Gastroesophageal sphincter (tissue), 4 donors: ENCODE measurements around the gene RFX2. TPM values are rescaled to one million over a fixed set of nuclear protein-coding genes. Genes with fewer than 3 reads are reported as not detected.
"Not testable (repeated sequence)": the region's sequence is repeated elsewhere in the genome, so short reads cannot be mapped to it uniquely, and the experiment has no call there.

ENCODE experiments used
- ATAC-seq: fragments of 150-250 bp; one replicate; pipeline ENCODE4 v1.9.1; 2016; ENCODE audit warnings: mild to moderate bottlenecking, moderate library complexity
- H3K27ac ChIP-seq, 4 donors: fragments of 200-600 bp; sonication (generic) in 3 of 4; 1 replicate in 3 of 4; 2 replicates in 1 of 4; pipeline ENCODE4 v1.5.1; 2016 to 2019
- H3K27me3 ChIP-seq: fragments of 200-600 bp; sonication (generic); one replicate; pipeline ENCODE4 v1.5.1; 2019
- H3K36me3 ChIP-seq, 2 donors: fragments of 200-600 bp; sonication (generic); one replicate each; pipeline ENCODE4 v1.5.1; 2019; ENCODE audit warnings: control low read depth in 1 of 2
- H3K4me1 ChIP-seq, 3 donors: fragments of 200-600 bp; sonication (generic); 1 replicate in 2 of 3; 2 replicates in 1 of 3; pipeline ENCODE4 v1.5.1; 2016 to 2019; ENCODE audit warnings: control low read depth in 2 of 3
- H3K4me3 ChIP-seq, 2 donors: fragments of 200-600 bp; sonication (generic); one replicate each; pipeline ENCODE4 v1.5.1; 2019; ENCODE audit warnings: mild to moderate bottlenecking in 1 of 2, moderate library complexity in 1 of 2
- H3K9me3 ChIP-seq, 3 donors: fragments of 200-600 bp; sonication (generic); one replicate each; pipeline ENCODE4 v1.5.1; 2017 to 2019; ENCODE audit warnings: control low read depth in 2 of 3
- EP300 ChIP-seq: sonication (generic); formaldehyde crosslinking; IDR thresholded peaks from one replicate; pipeline ENCODE4 v1.6.1; 2017; ENCODE audit warnings: antibody characterized with exemption, mild to moderate bottlenecking
- POLR2A ChIP-seq, 2 donors: fragments of 450-650 bp; IDR thresholded peaks; one replicate each; pipeline ENCODE4 v1.6.1; 2017; ENCODE audit warnings: antibody characterized with exemption in 2 of 2, mild to moderate bottlenecking in 2 of 2, moderate library complexity in 1 of 2
- POLR2AphosphoS5 ChIP-seq: sonication (generic); formaldehyde crosslinking; IDR thresholded peaks from one replicate; pipeline ENCODE4 v1.6.1; 2017; ENCODE audit warnings: antibody characterized with exemption
- WGBS, 2 donors: methylation state at CpG; one replicate each; pipeline ENCODE4 v1.1.5; 2018; ENCODE audit warnings: low coverage in 1 of 2; 5-methylcytosine and 5-hydroxymethylcytosine counted together
- total RNA-seq, 4 donors: library from RNA; depleted of rRNA; stranded (reverse); fragments of >200 nt; gene quantifications; one replicate each; pipeline ENCODE4 v1.1.0, GENCODE V29; 2016
- TF ChIP-seq, protein P1 (sequence below), 4 experiments: fragments of 200-600 bp in 2 of 4; fragments of 450-650 bp in 2 of 4; sonication (generic) in 1 of 4; IDR thresholded peaks; one replicate each; pipeline ENCODE4 v1.5.1; 2017 to 2019; ENCODE audit warnings: antibody characterized with exemption in 4 of 4, mild to moderate bottlenecking in 2 of 4, moderate library complexity in 2 of 4

Gene RFX2
- total RNA-seq, 4 donors from 2014 or later: 18.7 to 49.1 (median 37.6) TPM

DNA sequence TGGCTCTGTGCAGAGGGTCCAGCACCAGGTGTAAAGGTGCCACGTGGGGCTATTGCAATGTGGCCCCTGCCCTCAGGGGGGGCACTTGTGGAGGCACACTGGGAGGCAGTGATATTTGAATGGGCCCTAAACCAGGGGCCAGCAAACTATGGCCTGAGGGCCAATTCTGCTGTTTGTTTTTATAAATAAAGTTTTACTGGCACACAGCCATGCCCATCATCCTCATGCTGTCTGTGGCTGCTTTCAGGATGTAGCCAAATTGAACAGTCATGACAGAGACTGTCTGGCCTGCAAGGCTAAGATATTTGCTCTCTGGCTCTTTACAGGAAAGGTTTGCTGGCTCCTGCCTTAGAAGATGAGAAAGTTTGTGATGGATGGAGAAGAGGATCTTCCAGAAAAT, 98.5 kb downstream of the RFX2 start:
- no peaks in the 10 kb centered on the region for H3K9me3 ChIP-seq
- H3K36me3 ChIP-seq: peaks cover 0 to 92% of the 10 kb centered on the region in 2 donors
- H3K27ac ChIP-seq: no peak overlapping the region
- ATAC-seq: no peak
- no peaks in the 10 kb centered on the region for H3K4me1 ChIP-seq
- H3K4me3 ChIP-seq: no peak overlapping the region
- 0% methylated on average over 1 of the region's 1 CpG; no CpG with 5 or more reads in 1 of the 2 donors for WGBS, 2 donors
- TF ChIP-seq EP300 (no peak), POLR2A (IDR thresholded peaks at IDR 0.05) (no peak), POLR2AphosphoS5 (no peak)
- TF ChIP-seq, protein P1, sequence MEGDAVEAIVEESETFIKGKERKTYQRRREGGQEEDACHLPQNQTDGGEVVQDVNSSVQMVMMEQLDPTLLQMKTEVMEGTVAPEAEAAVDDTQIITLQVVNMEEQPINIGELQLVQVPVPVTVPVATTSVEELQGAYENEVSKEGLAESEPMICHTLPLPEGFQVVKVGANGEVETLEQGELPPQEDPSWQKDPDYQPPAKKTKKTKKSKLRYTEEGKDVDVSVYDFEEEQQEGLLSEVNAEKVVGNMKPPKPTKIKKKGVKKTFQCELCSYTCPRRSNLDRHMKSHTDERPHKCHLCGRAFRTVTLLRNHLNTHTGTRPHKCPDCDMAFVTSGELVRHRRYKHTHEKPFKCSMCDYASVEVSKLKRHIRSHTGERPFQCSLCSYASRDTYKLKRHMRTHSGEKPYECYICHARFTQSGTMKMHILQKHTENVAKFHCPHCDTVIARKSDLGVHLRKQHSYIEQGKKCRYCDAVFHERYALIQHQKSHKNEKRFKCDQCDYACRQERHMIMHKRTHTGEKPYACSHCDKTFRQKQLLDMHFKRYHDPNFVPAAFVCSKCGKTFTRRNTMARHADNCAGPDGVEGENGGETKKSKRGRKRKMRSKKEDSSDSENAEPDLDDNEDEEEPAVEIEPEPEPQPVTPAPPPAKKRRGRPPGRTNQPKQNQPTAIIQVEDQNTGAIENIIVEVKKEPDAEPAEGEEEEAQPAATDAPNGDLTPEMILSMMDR (IDR thresholded peaks at IDR 0.05): no peak
- no peaks in the 10 kb centered on the region for H3K27me3 ChIP-seq

DNA sequence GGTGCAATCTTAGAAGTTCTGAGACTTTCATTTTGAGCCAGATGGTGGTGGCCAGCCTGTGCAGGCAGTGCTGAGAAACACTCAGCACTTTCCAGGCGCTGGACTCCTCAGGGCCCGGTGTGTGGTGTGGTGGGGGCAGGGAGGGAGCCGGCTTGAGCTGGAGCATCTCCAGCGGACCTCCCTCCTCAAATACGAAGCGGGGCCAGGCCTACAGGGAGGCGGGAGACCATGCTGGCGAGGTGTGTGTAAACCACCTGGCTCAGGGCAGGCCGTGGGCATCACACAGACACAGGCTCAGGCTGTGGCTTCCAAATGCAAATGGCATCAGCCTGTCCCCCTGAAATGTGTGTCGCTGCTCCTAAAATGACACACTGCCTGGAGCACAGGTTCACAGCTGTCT, 99.1 kb downstream of the RFX2 start:
- WGBS, 2 donors: 60% methylated on average over 1 of the region's 10 CpGs; no CpG with 5 or more reads in 1 of the 2 donors
- Histone ChIP-seq H3K4me1 (no peaks in the 10 kb centered on the region), H3K4me3 (no peak overlapping the region), H3K36me3 (peaks cover 0 to 97% of the 10 kb centered on the region in 2 donors), H3K27me3 (no peaks in the 10 kb centered on the region), H3K27ac (no peak overlapping the region), H3K9me3 (no peaks in the 10 kb centered on the region)
- TF ChIP-seq, protein P1 (IDR thresholded peaks at IDR 0.05): no peak
- TF ChIP-seq POLR2AphosphoS5 (no peak), EP300 (no peak), POLR2A (IDR thresholded peaks at IDR 0.05) (no peak)
- no peak for ATAC-seq

DNA sequence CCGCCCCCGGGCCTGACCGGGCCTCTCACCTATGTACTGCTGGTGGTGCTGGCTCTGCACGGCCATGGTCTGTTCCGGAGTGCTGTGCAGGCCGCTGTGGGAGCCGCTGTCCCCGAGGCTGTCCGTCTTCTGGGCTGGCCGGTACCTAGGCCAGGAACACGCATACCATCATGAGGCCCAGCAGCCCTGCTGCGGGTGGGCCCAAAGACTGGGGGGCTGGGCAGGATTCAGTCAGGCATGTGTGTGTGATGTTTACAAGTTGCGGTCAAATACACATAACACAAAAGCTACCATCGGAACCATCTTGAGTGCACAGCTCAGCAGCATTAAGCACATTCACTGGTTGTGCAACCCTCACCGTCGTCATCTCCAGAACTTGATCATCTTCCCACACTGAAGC, 100.2 kb downstream of the RFX2 start:
- Histone ChIP-seq H3K36me3 (peaks cover 0 to 97% of the 10 kb centered on the region in 2 donors), H3K9me3 (no peaks in the 10 kb centered on the region), H3K27ac (no peak overlapping the region), H3K27me3 (no peaks in the 10 kb centered on the region), H3K4me1 (no peaks in the 10 kb centered on the region), H3K4me3 (no peak overlapping the region)
- no peak for TF ChIP-seq EP300
- TF ChIP-seq POLR2A (IDR thresholded peaks at IDR 0.05): no peak
- TF ChIP-seq, protein P1 (IDR thresholded peaks at IDR 0.05): no peak
- no peak for TF ChIP-seq POLR2AphosphoS5
- no peak for ATAC-seq
- no CpG with 5 or more reads among the region's 16 CpGs for WGBS, 2 donors

DNA sequence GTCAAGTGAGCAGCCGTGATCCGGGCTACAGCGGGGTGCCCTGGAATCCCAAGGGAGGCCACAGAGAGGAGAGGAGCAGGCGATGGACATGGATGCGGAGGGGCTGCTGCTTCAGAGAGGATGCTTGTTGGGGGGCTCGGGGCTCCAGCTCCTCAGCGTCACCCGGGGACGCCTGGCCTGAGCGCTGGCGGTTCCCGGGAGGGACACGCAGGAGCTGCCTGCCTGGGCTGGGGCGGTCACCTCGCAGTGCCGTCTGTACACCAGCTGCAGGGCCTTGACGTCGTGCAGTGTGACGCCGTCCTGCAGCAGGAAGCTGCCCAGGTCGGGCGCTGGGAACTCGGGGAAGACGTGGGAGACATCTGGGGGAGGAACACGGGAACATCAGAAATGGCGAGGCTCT, 102.4 kb downstream of the RFX2 start:
- H3K27me3 ChIP-seq: no peaks in the 10 kb centered on the region
- H3K4me1 ChIP-seq: no peaks in the 10 kb centered on the region
- H3K27ac ChIP-seq: no peak overlapping the region
- peaks cover 0 to 97% of the 10 kb centered on the region in 2 donors for H3K36me3 ChIP-seq
- H3K4me3 ChIP-seq: no peak overlapping the region
- H3K9me3 ChIP-seq: no peaks in the 10 kb centered on the region
- ATAC-seq: no peak
- TF ChIP-seq, protein P1 (IDR thresholded peaks at IDR 0.05): no peak
- no peak for TF ChIP-seq POLR2AphosphoS5
- no peak for TF ChIP-seq POLR2A (IDR thresholded peaks at IDR 0.05)
- no peak for TF ChIP-seq EP300
- WGBS, 2 donors: 75 to 100% methylated on average over 3 to 4 of the region's 26 CpGs

DNA sequence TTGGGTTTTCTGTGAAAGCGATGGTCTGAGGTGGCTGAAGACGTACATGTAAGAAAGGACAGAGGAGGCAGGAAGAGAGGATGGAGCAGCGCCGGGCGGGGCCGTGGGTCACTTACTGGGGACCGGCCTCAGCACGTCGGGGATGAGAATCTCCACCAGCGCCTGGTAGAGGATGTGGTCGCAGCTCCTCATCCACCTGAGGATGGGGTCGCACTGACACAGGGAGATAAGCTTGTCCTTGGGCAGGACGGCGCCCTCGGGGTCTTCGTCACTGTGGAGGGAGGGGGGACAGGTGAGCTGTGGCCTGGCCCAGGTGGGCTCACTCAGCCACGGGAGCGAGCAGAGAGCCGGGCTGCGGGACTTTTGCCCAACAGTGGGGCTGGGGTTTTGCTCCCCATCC, 103.4 kb downstream of the RFX2 start:
- ATAC-seq: no peak
- Histone ChIP-seq H3K27ac (no peak overlapping the region), H3K4me3 (no peak overlapping the region), H3K27me3 (no peaks in the 10 kb centered on the region), H3K4me1 (no peaks in the 10 kb centered on the region), H3K9me3 (no peaks in the 10 kb centered on the region), H3K36me3 (peaks cover 0 to 97% of the 10 kb centered on the region in 2 donors)
- WGBS, 2 donors: 93% methylated on average over 8 of the region's 20 CpGs; no CpG with 5 or more reads in 1 of the 2 donors
- TF ChIP-seq POLR2AphosphoS5 (no peak), POLR2A (IDR thresholded peaks at IDR 0.05) (no peak), EP300 (no peak)
- TF ChIP-seq, protein P1 (IDR thresholded peaks at IDR 0.05): no peak

DNA sequence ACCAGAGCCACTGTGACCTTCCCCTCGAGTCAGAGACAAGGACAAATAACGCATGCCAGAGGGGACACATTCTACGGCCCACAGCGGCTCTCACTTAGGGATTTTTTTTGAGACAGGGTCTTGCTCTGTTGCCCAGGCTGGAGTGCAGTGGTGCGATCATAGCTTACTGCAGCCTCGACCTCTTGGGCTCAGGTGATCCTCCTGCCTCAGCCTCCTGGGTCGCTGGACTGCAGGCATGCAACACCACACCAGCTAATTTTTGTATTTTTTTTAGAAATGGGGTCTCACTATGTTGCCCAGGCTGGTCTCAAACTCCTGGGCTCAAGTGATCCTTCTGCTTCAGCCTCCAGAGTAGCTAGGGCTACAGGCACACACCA, 104.2 kb downstream of the RFX2 start:
- not testable (repeated sequence) for H3K27me3 ChIP-seq, H3K4me3 ChIP-seq, ATAC-seq, H3K27ac ChIP-seq, H3K9me3 ChIP-seq, H3K4me1 ChIP-seq
- peaks cover 0 to 97% of the 10 kb centered on the region in 2 donors for H3K36me3 ChIP-seq
- WGBS, 2 donors: 100% methylated on average over 1 of the region's 7 CpGs; no CpG with 5 or more reads in 1 of the 2 donors
